ENCODE data around the gene ITGBL1.

The ITGBL1 gene

GRCh38 chr13:101449790-101450748 lies 2.4 kb upstream of the ITGBL1 start:
- in situ Hi-C loops (cut with HindIII; ENCODE audit: low sequenced_read_pairs): no loop called here

- in situ Hi-C loops (cut with HindIII; ENCODE audit: low sequenced_read_pairs): no loop called here
Observed at GRCh38 chr13:101450749-101451130, 1.7 kb upstream of the ITGBL1 start.

- in situ Hi-C loops (cut with HindIII; ENCODE audit: low sequenced_read_pairs): no loop called here
Observed at GRCh38 chr13:101451641-101452040, 834 bp upstream of the ITGBL1 start.

GRCh38 chr13:101453784-101454201 lies 1.3 kb downstream of the ITGBL1 start:
- in situ Hi-C loops (cut with HindIII; ENCODE audit: low sequenced_read_pairs): no loop called here

GRCh38 chr13:101454767-101455166 lies 2.3 kb downstream of the ITGBL1 start:
- in situ Hi-C loops (cut with HindIII; ENCODE audit: low sequenced_read_pairs): no loop called here

- in situ Hi-C loops (cut with HindIII; ENCODE audit: low sequenced_read_pairs): no loop called here
Observed at GRCh38 chr13:101455863-101456262, 3.4 kb downstream of the ITGBL1 start.

GRCh38 chr13:101457176-101457575 lies 4.7 kb downstream of the ITGBL1 start:
- in situ Hi-C loops (cut with HindIII; ENCODE audit: low sequenced_read_pairs): no loop called here

- in situ Hi-C loops (cut with HindIII; ENCODE audit: low sequenced_read_pairs): no loop called here
Observed at GRCh38 chr13:101465877-101466276, 13.4 kb downstream of the ITGBL1 start.

- in situ Hi-C loops (cut with HindIII; ENCODE audit: low sequenced_read_pairs): no loop called here
Observed at GRCh38 chr13:101467415-101467814, 14.9 kb downstream of the ITGBL1 start.

- in situ Hi-C loops (cut with HindIII; ENCODE audit: low sequenced_read_pairs): no loop called here
Observed at GRCh38 chr13:101473458-101473857, 21.0 kb downstream of the ITGBL1 start.

- in situ Hi-C loops (cut with HindIII; ENCODE audit: low sequenced_read_pairs): no loop called here
Observed at GRCh38 chr13:101474419-101474957, 22.0 kb downstream of the ITGBL1 start.

- in situ Hi-C loops (cut with HindIII; ENCODE audit: low sequenced_read_pairs): no loop called here
Observed at GRCh38 chr13:101475536-101475935, 23.1 kb downstream of the ITGBL1 start.

GRCh38 chr13:101481421-101481820 lies 28.9 kb downstream of the ITGBL1 start:
- in situ Hi-C loops (cut with HindIII; ENCODE audit: low sequenced_read_pairs): no loop called here

- in situ Hi-C loops (cut with HindIII; ENCODE audit: low sequenced_read_pairs): no loop called here
Observed at GRCh38 chr13:101486708-101487437, 34.4 kb downstream of the ITGBL1 start.

GRCh38 chr13:101487438-101487830 lies 35.0 kb downstream of the ITGBL1 start:
- in situ Hi-C loops (cut with HindIII; ENCODE audit: low sequenced_read_pairs): no loop called here

GRCh38 chr13:101488734-101489133 lies 36.3 kb downstream of the ITGBL1 start:
- in situ Hi-C loops (cut with HindIII; ENCODE audit: low sequenced_read_pairs): no loop called here

GRCh38 chr13:101489643-101490405 lies 37.3 kb downstream of the ITGBL1 start:
- in situ Hi-C loops (cut with HindIII; ENCODE audit: low sequenced_read_pairs): no loop called here

- in situ Hi-C loops (cut with HindIII; ENCODE audit: low sequenced_read_pairs): no loop called here
Observed at GRCh38 chr13:101490406-101491015, 38.0 kb downstream of the ITGBL1 start.

- in situ Hi-C loops (cut with HindIII; ENCODE audit: low sequenced_read_pairs): no loop called here
Observed at GRCh38 chr13:101492251-101492910, 39.9 kb downstream of the ITGBL1 start.

- in situ Hi-C loops (cut with HindIII; ENCODE audit: low sequenced_read_pairs): no loop called here
Observed at GRCh38 chr13:101493541-101493940, 41.1 kb downstream of the ITGBL1 start.
